GM18951 (cell line): ENCODE data around the gene EN2.

Source experiments
- POLR2A ChIP-seq: IDR thresholded peaks from 4 replicates; pipeline ENCODE4 v1.6.1; 2011; ENCODE audit warnings: mild to moderate bottlenecking; ENCODE audit not compliant: insufficient read length, insufficient read depth; ENCODE audit errors: extremely low read depth
- in situ Hi-C: fragments of 300-500 bp; cut with MboI; formaldehyde crosslinking; loops from one replicate; pipeline ENCODE4 v1.12.0; 2022; ENCODE audit warnings: low sequenced_read_pairs, mixed read lengths, inconsistent platforms; ENCODE audit not compliant: unreplicated experiment

The EN2 gene

DNA sequence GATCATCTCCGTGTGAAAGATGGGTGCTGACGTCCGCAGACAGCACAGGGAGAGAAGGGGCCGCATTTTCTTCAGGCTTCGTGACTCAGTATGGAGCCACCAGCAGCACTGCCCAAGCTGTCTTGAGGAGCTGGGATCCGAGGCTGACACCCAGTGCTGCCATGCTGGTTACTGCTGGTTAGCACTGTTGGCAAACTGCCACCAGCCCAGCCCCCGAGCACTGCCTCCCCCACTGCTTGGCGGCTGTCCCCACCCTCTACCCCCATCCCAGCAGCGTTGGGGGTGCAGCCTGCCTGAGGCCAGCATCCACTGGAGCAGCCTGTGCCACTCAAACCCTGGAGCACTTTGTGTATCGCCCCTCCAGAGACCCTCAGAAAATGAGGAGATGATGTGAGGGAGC, 35.8 kb upstream of the EN2 start:
- in situ Hi-C loops: no loop called here
- no peak for TF ChIP-seq POLR2A

GRCh38 chr7:155422599-155423336, 35.2 kb upstream of the EN2 start:
- TF ChIP-seq POLR2A: no peak
- in situ Hi-C loops: no loop called here

DNA sequence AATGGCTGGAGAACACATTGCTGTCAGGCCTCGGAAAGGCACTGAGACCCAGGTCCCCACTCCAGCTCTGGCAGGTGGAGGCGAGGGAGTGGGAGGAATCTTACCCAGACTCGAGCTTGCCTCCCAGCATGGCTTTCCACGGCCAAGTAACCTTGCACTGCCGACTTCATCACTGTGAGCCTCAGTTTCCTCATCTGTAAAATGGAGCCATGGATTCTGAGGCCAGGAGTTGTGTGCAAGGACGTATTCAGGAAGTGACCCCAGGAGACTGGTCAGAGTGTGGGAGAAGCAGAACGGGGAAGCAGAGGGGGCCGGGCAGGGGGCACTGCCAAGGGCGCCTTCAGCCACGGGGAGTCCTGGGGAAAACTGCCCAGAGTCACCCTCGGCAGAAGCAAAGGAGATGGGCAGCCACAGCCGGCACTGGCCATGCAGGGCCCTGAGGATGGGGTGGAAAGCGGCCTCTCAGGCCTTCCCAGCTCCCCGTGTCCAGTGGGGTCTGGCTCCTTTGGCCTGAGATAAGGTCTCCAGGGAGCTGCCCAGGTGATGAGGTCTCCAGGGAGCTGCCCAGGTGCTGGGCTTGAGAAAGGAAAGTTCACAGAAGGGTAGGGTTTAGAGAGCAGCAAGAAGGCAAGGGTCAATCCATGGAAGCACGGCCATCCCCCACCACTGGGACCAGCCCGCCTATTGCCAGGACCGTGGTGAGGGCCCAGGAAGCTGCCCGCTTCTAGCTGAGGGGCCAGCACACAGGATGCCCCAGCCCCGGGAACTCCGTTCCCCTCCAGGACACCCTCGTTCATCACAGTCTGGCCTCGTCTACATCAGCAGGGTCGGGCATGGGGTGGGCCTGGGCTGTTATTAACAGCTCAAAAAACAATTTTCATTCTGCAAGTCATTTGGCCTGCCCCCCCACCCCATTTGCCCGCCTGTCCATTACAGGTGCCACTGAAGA, 34.3 kb upstream of the EN2 start:
- in situ Hi-C loops: no loop called here
- TF ChIP-seq POLR2A: no peak

DNA sequence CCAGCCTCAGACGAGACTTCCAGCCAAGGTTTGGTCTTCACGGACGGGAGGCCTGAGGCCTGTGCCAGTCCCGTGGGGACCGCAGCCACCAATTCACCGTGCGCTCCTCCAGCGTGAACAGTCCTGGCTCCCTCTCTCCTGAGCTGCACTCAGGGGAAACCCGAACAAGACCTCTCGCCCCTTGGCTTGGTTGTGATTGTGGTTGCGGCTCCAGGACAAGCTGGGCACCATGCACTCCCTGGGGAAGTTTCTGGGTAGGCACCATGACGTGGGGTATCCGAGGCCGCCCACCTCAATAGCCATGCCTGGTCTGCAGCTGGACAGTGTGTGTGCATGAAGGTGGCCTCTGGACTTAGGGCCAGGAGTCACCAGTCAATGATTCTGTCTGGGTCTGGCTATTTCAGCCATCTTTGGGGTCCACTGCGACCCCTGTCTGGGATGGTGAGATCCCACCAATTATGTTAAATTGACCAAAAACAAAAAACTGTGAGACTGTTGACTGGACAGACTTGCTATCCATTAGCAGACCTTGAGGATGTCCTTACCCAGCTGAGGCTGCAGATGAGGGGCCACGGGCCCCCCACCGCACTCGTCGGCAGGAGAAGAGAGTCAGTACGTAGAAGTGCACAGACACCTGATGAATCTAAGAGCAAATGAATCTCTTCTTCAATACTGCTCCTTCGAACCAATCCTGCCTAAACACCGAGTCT, 33.5 kb upstream of the EN2 start:
- in situ Hi-C loops: no loop called here
- no peak for TF ChIP-seq POLR2A

- in situ Hi-C loops: no loop called here
Observed at GRCh38 chr7:155425011-155425340, 33.0 kb upstream of the EN2 start.

DNA sequence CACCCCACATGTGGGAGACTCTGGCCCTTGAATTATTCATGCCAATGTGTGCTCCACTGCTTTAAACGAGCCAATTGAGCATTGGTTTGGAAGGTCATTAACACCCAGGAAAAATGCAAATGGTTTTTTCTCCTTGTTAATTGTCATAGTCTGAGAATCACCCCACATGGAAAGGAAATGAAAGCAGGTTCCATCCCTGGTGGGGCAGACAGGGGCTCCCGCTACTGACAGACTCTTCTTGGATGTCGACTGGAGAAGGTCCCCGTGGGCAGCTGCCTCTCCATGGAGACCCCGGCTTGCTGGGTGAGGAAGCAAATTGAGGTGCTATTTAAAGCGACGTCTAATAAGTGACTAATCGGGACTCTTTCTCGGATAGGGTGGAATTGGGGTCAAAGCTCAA, 32.0 kb upstream of the EN2 start:
- in situ Hi-C loops: no loop called here

More at GRCh38 chr7:155425011-155425340, 33.0 kb upstream of the EN2 start:
- no peak for TF ChIP-seq POLR2A

DNA sequence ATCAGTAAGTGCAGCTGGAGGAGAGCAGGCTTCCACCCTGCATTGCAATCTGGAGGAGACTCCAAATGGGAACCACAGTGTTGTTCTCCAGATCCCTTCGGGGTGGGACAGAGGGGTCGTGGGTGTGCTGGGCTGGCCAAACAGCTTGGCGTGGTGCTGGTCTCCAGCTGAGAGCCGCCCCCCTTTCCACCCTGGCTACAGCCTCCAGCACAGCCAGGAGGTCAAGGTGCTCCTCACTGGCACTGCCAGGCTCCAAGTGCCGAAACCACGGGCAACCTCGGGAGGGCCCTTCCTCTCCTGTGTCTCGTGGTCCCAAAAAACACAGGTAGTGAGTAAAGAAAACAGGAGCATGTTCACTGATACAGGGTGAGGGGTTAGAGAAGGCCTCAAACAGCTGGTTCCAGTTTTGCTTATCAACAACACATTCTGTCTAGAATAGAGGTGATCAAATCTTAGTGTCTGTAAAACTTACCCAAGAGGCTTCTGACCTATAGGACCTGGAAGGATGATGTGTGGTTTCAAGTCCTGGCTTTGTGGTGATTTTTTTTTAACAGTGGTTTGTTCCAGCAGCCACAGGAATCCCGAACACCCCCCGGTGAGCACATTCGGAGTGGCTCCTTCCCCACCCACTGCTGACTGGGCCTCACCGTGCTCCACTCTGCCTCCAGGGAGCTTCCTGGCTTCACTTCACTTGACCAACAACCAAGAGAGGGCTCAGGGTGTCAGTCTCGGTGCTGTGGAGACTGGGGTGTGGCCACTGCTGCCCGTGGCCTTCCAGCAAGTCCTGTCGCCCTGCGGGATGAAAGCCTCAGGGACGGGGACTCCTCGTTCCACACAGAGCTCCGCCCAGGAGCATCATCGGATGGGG, 31.2 kb upstream of the EN2 start:
- in situ Hi-C loops: no loop called here
- TF ChIP-seq POLR2A: no peak

More for the DNA sequence above, 32.0 kb upstream of the EN2 start:
- no peak for TF ChIP-seq POLR2A

DNA sequence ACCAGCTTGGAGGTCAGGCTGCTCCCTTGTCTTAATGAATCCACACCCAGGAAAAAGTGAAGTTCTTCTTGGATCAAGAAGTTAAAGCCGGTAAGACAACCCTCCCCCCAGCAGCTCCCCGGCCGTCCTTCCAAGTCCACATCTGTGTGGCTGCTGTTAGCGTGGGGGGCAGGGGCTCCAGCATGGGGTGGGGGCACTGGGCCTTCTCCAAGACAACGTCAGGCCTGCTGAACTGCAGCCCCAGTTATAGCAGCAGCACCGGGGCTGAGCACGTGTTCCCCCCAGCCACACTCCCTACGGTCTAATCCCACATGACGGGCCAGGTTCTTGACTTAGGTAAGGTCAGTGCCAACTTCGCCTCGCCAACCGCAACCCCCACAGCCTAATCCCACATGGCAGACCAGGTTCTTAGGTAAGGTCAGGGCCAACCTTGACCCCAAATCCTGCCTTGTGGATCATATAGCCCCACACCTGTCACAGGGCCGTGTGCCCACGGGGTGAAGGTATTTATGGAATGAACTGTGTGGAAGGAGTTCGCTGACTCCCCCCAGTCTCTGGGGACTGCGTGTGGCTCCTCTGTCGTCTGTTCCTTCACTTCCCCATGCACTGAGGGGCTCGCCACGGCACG, 30.4 kb upstream of the EN2 start:
- TF ChIP-seq POLR2A: no peak
- in situ Hi-C loops: no loop called here

DNA sequence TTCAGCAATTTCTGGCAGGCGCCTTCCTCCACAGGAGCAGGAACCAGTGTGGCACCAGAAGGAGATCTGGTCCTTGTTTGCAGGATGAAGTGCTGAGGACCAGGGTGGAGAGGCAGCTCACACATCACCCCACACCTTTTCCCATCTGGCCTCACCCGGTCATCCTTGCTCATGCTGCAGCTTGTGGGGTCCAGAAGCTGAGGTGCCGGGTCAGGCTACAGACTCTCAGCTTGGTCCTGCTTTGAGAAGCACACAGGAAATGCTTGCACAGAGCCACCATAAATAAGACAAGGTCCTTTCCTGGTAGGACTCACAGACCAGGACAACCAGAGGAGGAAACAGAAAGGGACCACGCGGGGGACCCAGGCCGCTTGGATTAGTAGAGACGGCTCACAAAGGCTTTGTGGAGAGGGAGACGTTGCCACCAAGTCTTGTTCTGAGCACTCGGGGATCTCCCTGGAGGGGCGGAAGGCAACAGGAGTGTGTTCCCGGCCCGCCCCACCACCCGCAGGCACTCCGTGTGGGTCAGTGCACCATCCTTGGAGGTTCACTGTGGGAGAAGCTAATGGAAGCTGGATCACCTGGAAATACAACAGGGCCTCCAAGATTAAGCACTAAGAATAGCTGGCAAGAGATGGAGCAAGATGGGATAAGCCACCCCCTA, 29.6 kb upstream of the EN2 start:
- in situ Hi-C loops: no loop called here
- no peak for TF ChIP-seq POLR2A

DNA sequence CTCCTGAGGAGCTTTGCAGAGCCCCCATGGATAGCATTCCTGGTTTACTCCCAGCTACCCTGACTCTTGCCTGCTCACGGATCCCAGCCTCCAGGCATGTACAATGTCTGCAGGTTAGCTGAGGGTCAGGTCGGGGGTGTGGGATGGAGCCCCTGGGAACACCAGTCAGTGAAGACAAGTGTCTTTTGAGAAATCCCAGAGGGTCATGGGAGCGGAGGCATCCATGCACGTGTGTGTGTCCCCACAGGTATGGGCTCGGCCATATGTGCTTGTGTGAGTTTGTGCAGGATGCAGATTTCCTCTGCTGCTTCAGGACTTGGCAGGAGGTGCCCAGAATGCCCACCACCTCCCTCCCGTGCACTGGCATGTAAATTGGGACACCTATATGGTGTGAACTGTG, 28.3 kb upstream of the EN2 start:
- TF ChIP-seq POLR2A: no peak
- in situ Hi-C loops: no loop called here

GRCh38 chr7:155430606-155431005, 27.3 kb upstream of the EN2 start:
- in situ Hi-C loops: no loop called here
- TF ChIP-seq POLR2A: no peak

DNA sequence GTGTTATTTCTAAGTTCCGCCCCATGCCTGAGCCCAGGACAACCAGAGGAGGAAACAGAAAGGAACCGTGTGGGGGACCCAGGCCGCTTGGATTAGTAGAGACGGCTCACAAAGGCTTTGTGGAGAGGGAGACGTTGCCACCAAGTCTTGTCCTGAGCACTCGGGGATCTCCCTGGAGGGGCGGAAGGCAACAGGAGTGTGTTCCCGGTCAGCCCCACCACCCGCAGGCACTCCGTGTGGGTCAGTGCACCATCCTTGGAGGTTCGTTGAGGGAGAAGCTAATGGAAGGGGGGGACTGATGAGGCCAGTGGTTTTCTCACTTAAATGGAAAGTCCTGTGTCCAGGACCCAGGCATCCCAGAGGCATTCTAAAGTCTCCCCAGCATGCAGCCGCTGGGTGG, 26.7 kb upstream of the EN2 start:
- in situ Hi-C loops: no loop called here
- TF ChIP-seq POLR2A: no peak

DNA sequence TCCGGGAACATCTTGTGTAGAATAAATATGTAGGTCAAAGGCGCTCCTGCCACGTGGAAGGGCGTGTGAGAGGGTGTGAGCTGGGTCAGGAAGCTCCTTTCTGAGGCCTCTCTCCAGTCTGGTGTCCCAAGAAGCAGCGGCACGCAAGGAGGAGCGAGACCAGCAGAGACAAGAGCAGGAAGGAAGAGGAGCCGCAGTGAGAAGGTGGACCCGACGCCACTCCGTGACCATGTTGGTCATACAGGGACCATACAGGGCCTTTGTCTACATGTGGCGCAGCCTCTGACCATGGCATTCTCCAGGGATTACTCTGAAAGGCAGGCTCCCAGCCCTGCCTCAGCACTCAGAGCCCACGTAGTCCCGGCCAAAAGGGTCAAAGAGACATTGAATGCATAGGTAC, 26.2 kb upstream of the EN2 start:
- in situ Hi-C loops: no loop called here
- no peak for TF ChIP-seq POLR2A
